ENCODE results near the gene ZDHHC7.

ZDHHC7 gene

DNA sequence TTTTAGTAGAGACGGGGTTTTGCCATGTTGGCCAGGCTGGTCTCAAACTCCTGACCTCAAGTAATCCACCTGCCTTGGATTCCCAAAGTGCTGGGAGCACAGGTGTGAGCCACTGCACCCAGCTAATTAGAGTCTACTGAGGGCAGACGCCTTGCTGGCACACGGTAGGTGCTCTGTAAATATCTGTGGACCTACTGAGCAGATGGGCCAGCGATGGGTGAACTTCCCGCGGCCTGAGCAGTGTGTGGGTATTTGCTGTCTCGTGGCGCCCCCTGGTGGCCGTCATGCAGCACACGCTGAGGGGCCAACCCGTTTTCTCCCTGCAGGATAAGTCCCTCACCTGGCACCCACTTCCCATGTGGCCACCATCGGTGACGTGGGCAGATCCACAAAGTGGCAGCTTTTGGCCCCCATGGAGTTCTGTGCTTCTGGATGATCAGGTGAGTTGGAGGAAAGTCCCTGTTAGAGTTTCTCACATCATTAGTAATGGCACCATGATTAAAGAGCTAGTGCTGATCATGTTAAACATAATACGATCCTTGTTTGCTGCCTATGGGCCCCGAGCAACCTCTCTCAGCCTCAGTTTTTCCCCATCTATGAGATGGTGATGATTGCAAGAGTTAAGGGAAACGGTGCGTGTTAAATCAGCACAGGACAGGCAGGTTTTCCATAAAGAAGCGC, 40.7 kb downstream of the ZDHHC7 start:
- H3K4me3 ChIP-seq (ENCODE audit: low read depth, low read length) = no peak overlapping the region
- DNase-seq (ENCODE audit: low read depth, low spot score) = peak; percentile 16
- CTCF ChIA-PET = interaction anchor here (0.6 to 10.1 kb wide), 50 partner anchors 7 to 465 kb away, joined by 3 to 475 read pairs (median 8); partner anchors contain the start of genes CIBAR2, KIAA0513 and ZDHHC7
- TF ChIP-seq, protein P1, sequence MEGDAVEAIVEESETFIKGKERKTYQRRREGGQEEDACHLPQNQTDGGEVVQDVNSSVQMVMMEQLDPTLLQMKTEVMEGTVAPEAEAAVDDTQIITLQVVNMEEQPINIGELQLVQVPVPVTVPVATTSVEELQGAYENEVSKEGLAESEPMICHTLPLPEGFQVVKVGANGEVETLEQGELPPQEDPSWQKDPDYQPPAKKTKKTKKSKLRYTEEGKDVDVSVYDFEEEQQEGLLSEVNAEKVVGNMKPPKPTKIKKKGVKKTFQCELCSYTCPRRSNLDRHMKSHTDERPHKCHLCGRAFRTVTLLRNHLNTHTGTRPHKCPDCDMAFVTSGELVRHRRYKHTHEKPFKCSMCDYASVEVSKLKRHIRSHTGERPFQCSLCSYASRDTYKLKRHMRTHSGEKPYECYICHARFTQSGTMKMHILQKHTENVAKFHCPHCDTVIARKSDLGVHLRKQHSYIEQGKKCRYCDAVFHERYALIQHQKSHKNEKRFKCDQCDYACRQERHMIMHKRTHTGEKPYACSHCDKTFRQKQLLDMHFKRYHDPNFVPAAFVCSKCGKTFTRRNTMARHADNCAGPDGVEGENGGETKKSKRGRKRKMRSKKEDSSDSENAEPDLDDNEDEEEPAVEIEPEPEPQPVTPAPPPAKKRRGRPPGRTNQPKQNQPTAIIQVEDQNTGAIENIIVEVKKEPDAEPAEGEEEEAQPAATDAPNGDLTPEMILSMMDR (IDR thresholded peaks at IDR 0.05; ENCODE audit: insufficient read depth, low read length, missing control alignments) = peak; percentile 87
- POLR2A ChIA-PET = no interaction called here

DNA sequence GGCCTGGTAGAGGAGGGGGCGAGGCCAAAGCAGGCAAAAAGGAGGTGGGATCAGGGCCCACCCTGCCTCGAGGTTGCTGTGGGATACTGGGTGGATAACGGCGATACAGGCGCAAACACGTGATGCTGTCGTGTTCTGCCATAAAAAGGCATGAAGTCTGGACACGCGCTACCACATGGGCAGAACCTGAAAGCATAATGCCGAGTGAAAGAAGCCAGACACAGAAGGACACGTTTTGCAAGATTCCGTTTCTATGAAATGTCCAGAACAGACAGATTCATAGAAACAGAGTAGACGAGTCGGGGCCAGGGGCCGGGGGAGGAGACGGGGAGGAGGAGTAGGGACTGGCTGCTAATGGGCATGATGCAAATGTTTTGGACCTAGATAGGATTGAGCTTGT, 43.5 kb downstream of the ZDHHC7 start:
- H3K4me3 ChIP-seq (ENCODE audit: low read depth, low read length) = no peak overlapping the region
- no peak for DNase-seq (ENCODE audit: low read depth, low spot score)
- CTCF ChIA-PET = interaction anchor here (1.0 to 10.1 kb wide), 8 partner anchors 10 to 230 kb away, joined by 3 to 475 read pairs (median 42); no protein-coding TSS in a partner anchor
- TF ChIP-seq, protein P1 (IDR thresholded peaks at IDR 0.05; ENCODE audit: insufficient read depth, low read length, missing control alignments) = no peak
- POLR2A ChIA-PET = interaction anchor here (0.7 kb wide), 1 partner anchor 213 kb away, joined by 3 read pairs; no protein-coding TSS in a partner anchor

DNA sequence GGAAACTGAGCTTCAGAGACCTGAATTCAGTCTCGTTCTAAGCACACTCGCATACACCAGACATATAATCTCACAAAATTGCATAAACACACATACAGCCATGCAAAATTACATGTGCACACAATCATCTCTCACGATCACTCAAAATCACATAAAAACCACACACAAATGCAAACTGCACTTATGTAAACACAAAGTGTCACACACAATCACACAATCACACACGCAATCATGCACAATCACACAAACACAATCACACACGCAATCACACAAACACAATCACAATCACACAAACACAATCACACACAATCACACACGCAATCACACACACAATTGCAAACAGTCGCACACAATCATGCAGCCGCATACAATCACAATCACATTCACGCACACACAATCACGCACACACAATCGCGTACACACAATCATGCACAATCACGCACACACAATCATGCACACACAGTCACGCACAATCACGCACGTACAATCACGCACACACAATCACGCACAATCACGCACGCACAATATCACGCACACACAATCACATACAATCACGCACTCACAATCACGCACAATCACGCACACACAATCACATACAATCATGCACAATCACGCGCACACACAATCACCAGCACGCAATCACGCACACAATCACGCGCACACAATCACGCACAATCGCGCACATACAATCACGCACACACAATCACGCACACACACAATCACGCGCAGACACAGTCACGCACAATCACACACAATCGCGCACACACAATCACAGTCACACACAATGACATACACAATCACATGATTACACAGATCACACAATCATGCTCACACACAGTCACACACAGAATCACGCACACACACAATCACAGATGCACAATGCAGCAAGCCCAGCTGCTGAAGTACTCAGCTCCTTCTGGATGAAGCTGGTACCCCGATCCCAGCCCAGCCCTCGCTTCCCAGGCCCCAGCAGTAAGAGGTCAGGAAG, 45.6 kb downstream of the ZDHHC7 start:
- no peak for DNase-seq (ENCODE audit: low read depth, low spot score)
- ChIA-PET CTCF (interaction anchor here (1.2 to 10.1 kb wide), 7 partner anchors 11 to 460 kb away, joined by 3 to 475 read pairs (median 31); no protein-coding TSS in a partner anchor), POLR2A (no interaction called here)
- TF ChIP-seq, protein P1 (IDR thresholded peaks at IDR 0.05; ENCODE audit: insufficient read depth, low read length, missing control alignments) = no peak
- no peak overlapping the region for H3K4me3 ChIP-seq (ENCODE audit: low read depth, low read length)

DNA sequence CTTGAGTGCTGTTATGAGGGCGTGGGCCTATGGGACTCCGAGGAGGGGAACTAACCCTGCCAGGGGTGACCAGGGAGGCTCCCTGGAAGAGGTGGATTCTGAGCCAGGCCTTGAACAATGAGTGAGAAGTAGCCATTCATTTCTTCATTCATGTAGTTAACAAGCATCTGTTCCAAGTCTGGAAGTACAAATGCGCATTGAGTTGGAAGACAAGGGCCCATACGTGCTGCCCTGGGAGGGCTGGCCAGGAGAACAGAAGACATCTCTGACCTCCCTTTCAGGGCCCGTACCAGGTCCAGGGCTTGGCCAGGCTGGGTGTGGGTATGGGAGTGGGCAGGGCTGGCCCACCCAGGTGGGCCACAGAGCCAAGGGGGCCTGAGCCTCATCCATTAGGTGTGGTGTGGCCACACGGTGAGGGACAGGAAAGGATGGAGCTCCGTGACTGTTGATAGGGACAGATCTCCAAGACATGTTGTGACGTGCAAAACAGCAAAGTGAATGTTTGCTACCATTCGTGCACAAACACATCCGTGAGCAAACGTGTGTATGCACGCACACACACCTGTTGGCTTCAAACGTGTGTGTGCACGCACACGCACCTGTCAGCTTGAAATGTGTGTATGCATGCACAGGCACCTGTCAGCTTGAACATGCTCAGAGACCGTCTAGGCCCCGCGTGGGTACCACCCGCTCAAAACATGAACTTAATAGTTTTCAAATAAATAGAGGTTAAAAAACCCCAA, 46.8 kb downstream of the ZDHHC7 start:
- DNase-seq (ENCODE audit: low read depth, low spot score) = no peak
- CTCF ChIA-PET = interaction anchor here (1.2 to 10.1 kb wide), 5 partner anchors 10 to 216 kb away, joined by 3 to 475 read pairs (median 38); no protein-coding TSS in a partner anchor
- TF ChIP-seq, protein P1 (IDR thresholded peaks at IDR 0.05; ENCODE audit: insufficient read depth, low read length, missing control alignments) = no peak

DNA sequence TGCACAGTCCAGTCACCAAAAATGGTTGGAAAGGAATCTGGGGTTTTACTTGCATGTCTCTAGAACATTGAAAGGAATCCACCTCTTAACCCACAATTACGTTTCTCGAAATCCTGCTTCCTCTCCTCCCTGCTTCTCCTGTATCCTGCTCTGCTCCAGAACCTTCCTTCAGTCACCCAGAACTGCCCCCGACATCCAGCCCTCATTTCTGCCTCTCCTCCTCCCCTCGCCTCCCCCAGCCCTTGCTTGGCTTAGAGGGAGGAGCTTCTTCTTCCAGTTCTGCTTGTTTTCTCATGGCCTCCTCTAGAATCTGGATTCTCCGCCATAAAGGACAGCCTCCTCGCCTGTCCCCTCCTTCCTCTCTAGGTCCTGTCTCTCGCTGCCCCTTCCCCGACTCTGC, 48.3 kb downstream of the ZDHHC7 start:
- H3K4me3 ChIP-seq (ENCODE audit: low read depth, low read length) = no peak overlapping the region
- DNase-seq (ENCODE audit: low read depth, low spot score) = no peak
- ChIA-PET CTCF (interaction anchor here (0.6 to 3.8 kb wide), 10 partner anchors 9 to 228 kb away, joined by 3 to 38 read pairs (median 4); no protein-coding TSS in a partner anchor), POLR2A (no interaction called here)
- TF ChIP-seq, protein P1 (IDR thresholded peaks at IDR 0.05; ENCODE audit: insufficient read depth, low read length, missing control alignments) = no peak

More for the DNA sequence above, 46.8 kb downstream of the ZDHHC7 start:
- POLR2A ChIA-PET = no interaction called here
- H3K4me3 ChIP-seq (ENCODE audit: low read depth, low read length) = no peak overlapping the region
